IMR-90 (cell line): ENCODE data around the gene APOBEC3H. TPM values are rescaled to one million over a fixed set of nuclear protein-coding genes. Genes with fewer than 3 reads are reported as not detected.

Source experiments
- ATAC-seq: fragments of 200-7000 bp; cut with Tn5 transposase; 2 replicates; pipeline ENCODE4 v1.9.1; 2020; ENCODE audit warnings: low read depth, mild to moderate bottlenecking, moderate library complexity
- BruUV-seq: library from RNA; stranded (reverse); fragments of 400-500 nt; replicated peaks from 2 replicates; lab custom pipeline; 2021; lab: Mats Ljungman, UMichigan
- CTCF ChIA-PET: fragments of 300-600 bp; formaldehyde crosslinking; extraction: SDS; loops from one replicate; lab custom pipeline; 2021; ENCODE audit warnings: antibody characterized with exemption; lab: Yijun Ruan, JAX
- POLR2A ChIA-PET: fragments of 300-600 bp; sonication (Branson Sonifier 250); formaldehyde crosslinking; loops from one replicate; lab custom pipeline; 2022; ENCODE audit warnings: antibody characterized with exemption; ENCODE audit not compliant: unreplicated experiment; lab: Charles Lee
- DNase-seq: peaks from one replicate; pipeline ENCODE4 v3.0.0; 2013
- H2AFZ ChIP-seq: replicated peaks from 2 replicates; pipeline ENCODE3; 2013; ENCODE audit warnings: low read length, mild to moderate bottlenecking; ENCODE audit not compliant: poor library complexity
- H2AK5ac ChIP-seq: 2 replicates; pipeline ENCODE4 v1.6.1; 2013; ENCODE audit warnings: low read depth, low read length, inconsistent platforms
- H2AK9ac ChIP-seq: replicated peaks from 2 replicates; pipeline ENCODE3; 2013; ENCODE audit warnings: mild to moderate bottlenecking, low read depth, low read length, moderate library complexity; ENCODE audit not compliant: poor library complexity
- H2BK120ac ChIP-seq: 2 replicates; pipeline ENCODE4 v1.6.1; 2013; ENCODE audit warnings: low read depth, low read length, inconsistent platforms
- H2BK15ac ChIP-seq: 3 replicates; pipeline ENCODE4 v1.6.1; 2013; ENCODE audit warnings: low read depth, low read length, inconsistent platforms
- H2BK20ac ChIP-seq: 2 replicates; pipeline ENCODE4 v1.6.1; 2013; ENCODE audit warnings: low read depth, mild to moderate bottlenecking, inconsistent platforms, low read length, moderate library complexity
- H2BK5ac ChIP-seq: 2 replicates; pipeline ENCODE4 v1.6.1; 2013; ENCODE audit warnings: mild to moderate bottlenecking, low read depth, low read length, inconsistent platforms; ENCODE audit not compliant: poor library complexity, severe bottlenecking
- H3K14ac ChIP-seq: replicated peaks from 2 replicates; pipeline ENCODE4 v1.6.1; 2013; ENCODE audit warnings: low read depth, low read length, inconsistent platforms
- H3K18ac ChIP-seq: 2 replicates; pipeline ENCODE4 v1.6.1; 2013; ENCODE audit warnings: low read depth, low read length, control low read depth
- H3K23ac ChIP-seq: 2 replicates; pipeline ENCODE4 v1.6.1; 2013; ENCODE audit warnings: low read depth, low read length, inconsistent platforms
- H3K27ac ChIP-seq: 2 replicates; pipeline ENCODE4 v1.5.1; 2013; ENCODE audit warnings: mild to moderate bottlenecking, control low read depth, low read length; ENCODE audit not compliant: insufficient read depth
- H3K27me3 ChIP-seq: 2 replicates; pipeline ENCODE4 v1.6.1; 2013; ENCODE audit warnings: low read length; ENCODE audit not compliant: control insufficient read depth, insufficient read depth
- H3K36me3 ChIP-seq: 2 replicates; pipeline ENCODE4 v1.6.1; 2013; ENCODE audit warnings: low read length, mixed read lengths; ENCODE audit not compliant: control insufficient read depth, insufficient read depth
- H3K4ac ChIP-seq: 2 replicates; pipeline ENCODE4 v1.6.1; 2013; ENCODE audit warnings: low read depth, low read length, inconsistent platforms
- H3K4me1 ChIP-seq: 2 replicates; pipeline ENCODE4 v1.6.1; 2013; ENCODE audit warnings: low read length, mixed read lengths; ENCODE audit not compliant: control insufficient read depth, insufficient read depth
- H3K4me2 ChIP-seq: 2 replicates; pipeline ENCODE4 v1.6.1; 2013; ENCODE audit warnings: low read depth, mild to moderate bottlenecking, control low read depth, low read length, moderate library complexity
- H3K4me3 ChIP-seq: 2 replicates; pipeline ENCODE4 v1.5.1; 2013; ENCODE audit warnings: low read depth, mild to moderate bottlenecking, control low read depth, low read length, moderate library complexity; ENCODE audit not compliant: insufficient read depth
- H3K56ac ChIP-seq: 2 replicates; pipeline ENCODE4 v1.6.1; 2013; ENCODE audit warnings: low read length, inconsistent platforms; ENCODE audit not compliant: insufficient read depth; ENCODE audit errors: extremely low read depth
- H3K79me1 ChIP-seq, 2 experiments: 2 replicates each; pipeline ENCODE4 v1.6.1; 2013; ENCODE audit warnings: low read length in 2 of 2, inconsistent platforms in 1 of 2, low read depth in 1 of 2
- H3K9ac ChIP-seq: 2 replicates; pipeline ENCODE4 v1.6.1; 2013; ENCODE audit warnings: low read depth, low read length, control low read depth
- H3K9me1 ChIP-seq: 2 replicates; pipeline ENCODE4 v1.6.1; 2013; ENCODE audit warnings: low read length, inconsistent platforms; ENCODE audit not compliant: insufficient read depth
- H3K9me3 ChIP-seq: 2 replicates; pipeline ENCODE4 v1.6.1; 2013; ENCODE audit warnings: low read length; ENCODE audit not compliant: control insufficient read depth, insufficient read depth
- H4K20me1 ChIP-seq: 2 replicates; pipeline ENCODE4 v1.6.1; 2013; ENCODE audit warnings: low read length, inconsistent platforms; ENCODE audit not compliant: insufficient read depth
- H4K5ac ChIP-seq: 2 replicates; pipeline ENCODE4 v1.6.1; 2013; ENCODE audit warnings: mild to moderate bottlenecking, low read depth, low read length, control low read depth
- H4K8ac ChIP-seq, 2 experiments: 2 replicates each; pipeline ENCODE4 v1.6.1; 2013; ENCODE audit warnings: low read depth in 2 of 2, low read length in 2 of 2, control low read depth in 1 of 2, inconsistent platforms in 1 of 2
- H4K91ac ChIP-seq: 2 replicates; pipeline ENCODE4 v1.6.1; 2013; ENCODE audit warnings: low read depth, low read length, inconsistent platforms; ENCODE audit not compliant: insufficient read depth
- CHD1 ChIP-seq: IDR thresholded peaks from 2 replicates; pipeline ENCODE4 v1.6.1; 2012; ENCODE audit warnings: low read depth, low read length, improper control_type of control experiment
- CTCF ChIP-seq: conservative IDR thresholded peaks from 2 replicates; pipeline ENCODE4 v1.5.1; 2012; ENCODE audit warnings: mild to moderate bottlenecking, low read depth, low read length, improper control_type of control experiment
- ELK1 ChIP-seq: fragments of 150-350 bp; IDR thresholded peaks from 2 replicates; pipeline ENCODE4 v1.6.1; 2016; ENCODE audit warnings: low read depth, mild to moderate bottlenecking, low read length, moderate library complexity, borderline replicate concordance
- MAZ ChIP-seq: IDR thresholded peaks from 2 replicates; pipeline ENCODE4 v1.6.1; 2012; ENCODE audit warnings: low read depth, mild to moderate bottlenecking, low read length, improper control_type of control experiment, moderate library complexity, borderline replicate concordance
- MXI1 ChIP-seq: IDR thresholded peaks from 2 replicates; pipeline ENCODE4 v1.6.1; 2012; ENCODE audit warnings: low read depth, mild to moderate bottlenecking, low read length, moderate library complexity, borderline replicate concordance
- NFE2L2 ChIP-seq: fragments of 150-350 bp; IDR thresholded peaks from 2 replicates; pipeline ENCODE4 v1.6.1; 2016; ENCODE audit warnings: low read depth, mild to moderate bottlenecking, low read length
- RCOR1 ChIP-seq: IDR thresholded peaks from 2 replicates; pipeline ENCODE4 v1.6.1; 2012; ENCODE audit warnings: mild to moderate bottlenecking, low read length, improper control_type of control experiment; ENCODE audit not compliant: insufficient replicate concordance
- RFX5 ChIP-seq: IDR thresholded peaks from 2 replicates; pipeline ENCODE4 v1.8.0; 2012; ENCODE audit warnings: low read depth, mild to moderate bottlenecking, low read length, moderate library complexity
- USF2 ChIP-seq: fragments of 150-350 bp; IDR thresholded peaks from 2 replicates; pipeline ENCODE4 v1.6.1; 2017; ENCODE audit warnings: mild to moderate bottlenecking, antibody characterized with exemption, low read length, low read depth
- WGBS, 2 experiments: methylation state at CpG; one replicate each; pipeline versions ENCODE4 v1.1.5 to v1.1.7; 2013; ENCODE audit warnings: missing lambda C conversion rate in 2 of 2; ENCODE audit not compliant: insufficient read length in 1 of 2; ENCODE audit errors: extremely low coverage in 2 of 2; 5-methylcytosine and 5-hydroxymethylcytosine counted together
- dilution Hi-C: fragments of 300-500 bp; cut with HindIII; formaldehyde crosslinking; loops from one replicate; pipeline ENCODE4 v1.14.3; 2018; ENCODE audit warnings: low sequenced_read_pairs; ENCODE audit not compliant: unreplicated experiment
- in situ Hi-C: fragments of 300-500 bp; cut with MboI; formaldehyde crosslinking; loops from 3 replicates; pipeline ENCODE4 v1.14.3; 2019; ENCODE audit warnings: low sequenced_read_pairs, inconsistent platforms, mixed read lengths
- intact Hi-C: fragments of 100-400 bp; cut with micrococcal nuclease; formaldehyde crosslinking; loops from 2 replicates; pipeline ENCODE4 v1.10.0; 2022
- polyA plus RNA-seq, 3 experiments: library from polyadenylated mRNA; depleted of rRNA; stranded (reverse); fragments of >200 nt; gene quantifications; 2 replicates each; pipeline ENCODE4 v1.2.3, GENCODE V29; 2012; ENCODE audit warnings: low replicate concordance in 1 of 3
- total RNA-seq: library from RNA; depleted of rRNA; stranded (reverse); fragments of >200 nt; gene quantifications from 2 replicates; pipeline ENCODE4 v1.2.3, GENCODE V29; 2012

The APOBEC3H gene
- total and polyA plus RNA-seq, 2 of the 4 experiments (the other 2 are of a cell fraction): 0.18 TPM; not detected in 1

GRCh38 chr22:39108487-39108886 lies 11.4 kb downstream of the APOBEC3H start:
- Histone ChIP-seq H4K91ac (no peak overlapping the region), H2AK9ac (no peak overlapping the region), H2BK120ac (no peak overlapping the region), H3K27me3 (peaks cover 19% of the 10 kb centered on the region), H3K18ac (no peak overlapping the region), H3K9me1 (no peaks in the 10 kb centered on the region), H3K4me1 (no peaks in the 10 kb centered on the region), H4K8ac (no peak overlapping the region), H3K4ac (no peak overlapping the region), H3K9ac (no peak overlapping the region), H3K9me3 (no peaks in the 10 kb centered on the region; the same call in 1 of the 2 replicates), H3K23ac (no peak overlapping the region), H2AFZ (no peak overlapping the region), H4K5ac (no peak overlapping the region), H3K14ac (no peak overlapping the region), H2BK5ac (no peak overlapping the region), H2BK15ac (no peak overlapping the region), H3K4me2 (no peak overlapping the region), H4K20me1 (no peaks in the 10 kb centered on the region), H3K56ac (no peak overlapping the region), H2AK5ac (no peak overlapping the region), H3K79me1 (no peaks in the 10 kb centered on the region), H3K36me3 (no peaks in the 10 kb centered on the region), H2BK20ac (no peak overlapping the region), H3K4me3 (no peak overlapping the region), H3K27ac (no peak overlapping the region)
- no TSS peak for BruUV-seq
- DNase-seq (no peak), ATAC-seq (no peak)
- intact Hi-C loops (no loop called here), in situ Hi-C loops (loop anchor here (25.0 kb wide), 1 partner anchor 246 kb away; the partner anchor contains the start of gene CBX6), dilution Hi-C loops (no loop called here)
- CTCF ChIA-PET: interaction anchor here (0.7 to 1.7 kb wide), 3 partner anchors 28 to 239 kb away, joined by 3 read pairs; no protein-coding TSS in a partner anchor
- POLR2A ChIA-PET: interaction anchor here (0.5 kb wide), 1 partner anchor 104 kb away, joined by 5 read pairs; no protein-coding TSS in a partner anchor
- no peak for TF ChIP-seq USF2
- TF ChIP-seq NFE2L2: no peak
- no peak for TF ChIP-seq MXI1
- no peak for TF ChIP-seq CTCF
- no peak for TF ChIP-seq ELK1
- TF ChIP-seq CHD1: no peak
- no peak for TF ChIP-seq MAZ
- TF ChIP-seq RCOR1: no peak
- TF ChIP-seq RFX5: no peak
- WGBS, 2 experiments: 60% methylated on average over 3 of the region's 4 CpGs; no CpG with 5 or more reads in 1 of the 2 experiments
